ENCODE measurements around the gene FHOD3. TPM values are rescaled to one million over a fixed set of nuclear protein-coding genes. Genes with fewer than 3 reads are reported as not detected.

The FHOD3 gene
- total and polyA plus RNA-seq, 4 donors = 0.57 to 1.3 (median 1.2) TPM; not detected in 1

GRCh38 chr18:36350251-36350651 is 52.7 kb downstream of the FHOD3 start:
- H3K9me3 ChIP-seq (ENCODE audit: control insufficient read depth in 4 of 4, low read length in 3 of 4) = peaks cover 0 to 8% (median 2%) of the 10 kb centered on the region in 4 donors
- TF ChIP-seq RAD21 (IDR thresholded peaks at IDR 0.05) = no peak
- TF ChIP-seq ATF3 (IDR thresholded peaks at IDR 0.05) = no peak
- no peak for TF ChIP-seq EGR1 (IDR thresholded peaks at IDR 0.05; ENCODE audit: low read depth in 2 of 2)
- TF ChIP-seq FOXA1 (IDR thresholded peaks at IDR 0.05) = no peak
- TF ChIP-seq CTCF (IDR thresholded peaks at IDR 0.05; ENCODE audit: low read depth, low read length, missing input control) = no peak
- no peak for TF ChIP-seq HNF4G (IDR thresholded peaks at IDR 0.05)
- H3K9ac ChIP-seq (ENCODE audit: low read depth in 1 of 2, low read length in 2 of 2) = no peak overlapping the region
- H3K36me3 ChIP-seq (ENCODE audit: control insufficient read depth in 4 of 4, insufficient read depth in 3 of 4, low read depth in 1 of 4, low read length in 3 of 4) = no peaks in the 10 kb centered on the region
- H3K27me3 ChIP-seq (ENCODE audit: control insufficient read depth in 4 of 4, insufficient read depth in 4 of 4, low read length in 3 of 4) = peaks cover 0 to 4% (median 0%) of the 10 kb centered on the region in 4 donors
- peaks cover 2 to 17% (median 10%) of the 10 kb centered on the region in 4 donors for H3K4me1 ChIP-seq (ENCODE audit: control insufficient read depth in 4 of 4, insufficient read depth in 4 of 4, low read length in 3 of 4)
- DNase-seq (ENCODE audit: low spot score) = no peak
- 63% methylated on average over 3 of the region's 3 CpGs for WGBS
- no peak overlapping the region for H3K27ac ChIP-seq (ENCODE audit: low read depth in 1 of 2, low read length in 2 of 2)
- no peak overlapping the region for H3K4me3 ChIP-seq (ENCODE audit: low read depth in 1 of 3, low read length in 3 of 3)

- Histone ChIP-seq H3K27ac (ENCODE audit: low read depth in 1 of 2, low read length in 2 of 2) (no peak overlapping the region), H3K9ac (ENCODE audit: low read depth in 1 of 2, low read length in 2 of 2) (no peak overlapping the region), H3K9me3 (ENCODE audit: control insufficient read depth in 4 of 4, low read length in 3 of 4) (peaks cover 0 to 8% (median 2%) of the 10 kb centered on the region in 4 donors), H3K4me1 (ENCODE audit: control insufficient read depth in 4 of 4, insufficient read depth in 4 of 4, low read length in 3 of 4) (peaks cover 2 to 17% (median 10%) of the 10 kb centered on the region in 4 donors), H3K4me3 (ENCODE audit: low read depth in 1 of 3, low read length in 3 of 3) (no peak overlapping the region), H3K27me3 (ENCODE audit: control insufficient read depth in 4 of 4, insufficient read depth in 4 of 4, low read length in 3 of 4) (peaks cover 0 to 4% (median 0%) of the 10 kb centered on the region in 4 donors), H3K36me3 (ENCODE audit: control insufficient read depth in 4 of 4, insufficient read depth in 3 of 4, low read depth in 1 of 4, low read length in 3 of 4) (no peaks in the 10 kb centered on the region)
- no peak for DNase-seq (ENCODE audit: low spot score)
- WGBS = 76% methylated on average over 9 of the region's 9 CpGs
- no peak for TF ChIP-seq ATF3 (IDR thresholded peaks at IDR 0.05)
- no peak for TF ChIP-seq HNF4G (IDR thresholded peaks at IDR 0.05)
- TF ChIP-seq JUND (IDR thresholded peaks at IDR 0.05) = no peak
- TF ChIP-seq FOXA2 (IDR thresholded peaks at IDR 0.05) = no peak
- TF ChIP-seq EGR1 (IDR thresholded peaks at IDR 0.05; ENCODE audit: low read depth in 2 of 2) = no peak
- TF ChIP-seq REST (IDR thresholded peaks at IDR 0.05) = no peak
- TF ChIP-seq MAX (IDR thresholded peaks at IDR 0.05) = no peak
- TF ChIP-seq CTCF (IDR thresholded peaks at IDR 0.05; ENCODE audit: low read depth, low read length, missing input control) = no peak
- no peak for TF ChIP-seq ZBTB33 (IDR thresholded peaks at IDR 0.05)
- TF ChIP-seq RXRA (IDR thresholded peaks at IDR 0.05) = no peak
- TF ChIP-seq RAD21 (IDR thresholded peaks at IDR 0.05) = no peak
- TF ChIP-seq YY1 (IDR thresholded peaks at IDR 0.05) = no peak
- no peak for TF ChIP-seq HNF4A (conservative IDR thresholded peaks at IDR 0.05)
- no peak for TF ChIP-seq GABPA (IDR thresholded peaks at IDR 0.05 in 1 of 2, conservative IDR thresholded peaks at IDR 0.05 in 1 of 2)
- no peak for TF ChIP-seq TAF1 (conservative IDR thresholded peaks at IDR 0.05)
- no peak for TF ChIP-seq FOXA1 (IDR thresholded peaks at IDR 0.05)
- no peak for TF ChIP-seq SP1 (IDR thresholded peaks at IDR 0.05)
- no peak for TF ChIP-seq NR2F2 (IDR thresholded peaks at IDR 0.05)
These were observed 53.4 kb downstream of the FHOD3 start for GRCh38 chr18:36350839-36351469.
